ENCODE measurements around the gene AATK. TPM values are rescaled to one million over a fixed set of nuclear protein-coding genes. Genes with fewer than 3 reads are reported as not detected.

AATK gene
- total and polyA plus RNA-seq, 2 of the 13 experiments (the other 11 are each of a cell fraction or from before 2014, with no cell fraction given) = 2.9 to 8.4 TPM

- DNase-seq (ENCODE audit: low spot score) (no peak), FAIRE-seq (no peak), ATAC-seq (no peak)
- H2AFZ ChIP-seq (ENCODE audit: low read length) = no peak overlapping the region
- 87% methylated on average over 7 of the region's 9 CpGs for WGBS (ENCODE audit: low lambda C conversion rate)
- CTCF ChIA-PET (ENCODE audit: low intra/inter-chr PET ratio, low total read pairs) = no interaction called here
- intact Hi-C loops (cut with micrococcal nuclease; ENCODE audit: unreplicated experiment) = no loop called here
- in situ Hi-C loops (cut with HindIII; ENCODE audit: extremely low pct_ligation_motif_present, low pct_unique_long_range_greater_than_20kb) = no loop called here
- no peak overlapping the region for H3K27ac ChIP-seq (ENCODE audit: extremely low read length, insufficient read depth, low read length)
- H3K4me2 ChIP-seq (ENCODE audit: low read depth, low read length) = no peak overlapping the region
- POLR2A ChIA-PET = interaction anchor here (1.6 kb wide), 1 partner anchor 8 kb away, joined by 6 read pairs; no protein-coding TSS in a partner anchor
- no peaks in the 10 kb centered on the region for H3K27me3 ChIP-seq (ENCODE audit: control insufficient read depth in 1 of 2, insufficient read depth in 2 of 2, low read length in 2 of 2)
- H4K20me1 ChIP-seq (ENCODE audit: insufficient read depth, low read length) = no peaks in the 10 kb centered on the region
- no peaks in the 10 kb centered on the region for H3K9me3 ChIP-seq (ENCODE audit: low read length)
- H3K79me2 ChIP-seq (ENCODE audit: insufficient read depth, low read length) = no peaks in the 10 kb centered on the region
- BruUV-seq (replicated peaks) = no TSS peak
- H3K4me3 ChIP-seq (replicated peaks in 1 of 3; ENCODE audit: insufficient read depth in 1 of 3, low read depth in 2 of 3, low read length in 3 of 3) = no peak overlapping the region
- peaks cover 16 to 31% of the 10 kb centered on the region in 2 experiments; a peak in 4 of 5 replicates for H3K36me3 ChIP-seq (replicated peaks in 1 of 2; ENCODE audit: control insufficient read depth in 1 of 2, insufficient read depth in 2 of 2, low read length in 2 of 2)
- no peak overlapping the region for H3K9ac ChIP-seq (ENCODE audit: insufficient read depth, low read depth, low read length)
- peaks cover 26% of the 10 kb centered on the region for H3K4me1 ChIP-seq (ENCODE audit: insufficient read depth, low read length)
- no peak for TF ChIP-seq NPAS2 (CRISPR knock-in tag; IDR thresholded peaks at IDR 0.05; ENCODE audit: borderline replicate concordance)
- no peak for TF ChIP-seq KDM2A (CRISPR knock-in tag; IDR thresholded peaks at IDR 0.05; ENCODE audit: borderline replicate concordance, low read depth)
- TF ChIP-seq POGZ (CRISPR knock-in tag; IDR thresholded peaks at IDR 0.05) = no peak
- no peak for TF ChIP-seq PRDM4 (CRISPR knock-in tag; IDR thresholded peaks at IDR 0.05; ENCODE audit: borderline replicate concordance)
- no peak for TF ChIP-seq ZBTB7B (CRISPR knock-in tag; IDR thresholded peaks at IDR 0.05)
- TF ChIP-seq ZNF577 (CRISPR knock-in tag; IDR thresholded peaks at IDR 0.05; ENCODE audit: borderline replicate concordance, low read depth) = no peak
- TF ChIP-seq ZNF724P (CRISPR knock-in tag; IDR thresholded peaks at IDR 0.05; ENCODE audit: borderline replicate concordance) = no peak
- TF ChIP-seq DPF2 (CRISPR knock-in tag; IDR thresholded peaks at IDR 0.05; ENCODE audit: borderline replicate concordance, low read depth) = no peak
- no peak for TF ChIP-seq ZNF570 (CRISPR knock-in tag; IDR thresholded peaks at IDR 0.05; ENCODE audit: borderline replicate concordance)
- TF ChIP-seq MEIS2 (CRISPR knock-in tag; IDR thresholded peaks at IDR 0.05) = no peak
- TF ChIP-seq ZNF646 (CRISPR knock-in tag; IDR thresholded peaks at IDR 0.05) = no peak
These were observed 74.9 kb downstream of the AATK start for GRCh38 chr17:81091154-81091553.

Data from HepG2 (cell line).